SK-N-SH (cell line): ENCODE data around the gene SLC4A2.

Source experiments
- CHD2 ChIP-seq: fragments of 150-350 bp; IDR thresholded peaks from 2 replicates; pipeline ENCODE4 v1.6.1; 2018; ENCODE audit warnings: low read length; ENCODE audit not compliant: partially characterized antibody
- CTCF ChIP-seq: fragments of 200-600 bp; sonication (generic); IDR thresholded peaks from 2 replicates; pipeline ENCODE4 v1.6.1; 2017; ENCODE audit warnings: antibody characterized with exemption, mild to moderate bottlenecking, moderate library complexity
- EZH2phosphoT487 ChIP-seq: fragments of 200-600 bp; sonication (generic); IDR thresholded peaks from 2 replicates; pipeline ENCODE4 v1.6.1; 2017; ENCODE audit warnings: low read depth, mixed run types, mild to moderate bottlenecking, antibody characterized with exemption, moderate library complexity, borderline replicate concordance
- MAX ChIP-seq: IDR thresholded peaks from 2 replicates; pipeline ENCODE4 v1.4.0; 2012; ENCODE audit warnings: low read depth
- MXI1 ChIP-seq: IDR thresholded peaks from 2 replicates; pipeline ENCODE4 v1.6.1; 2012; ENCODE audit warnings: mild to moderate bottlenecking, low read depth, low read length, improper control_type of control experiment
- POLR2AphosphoS5 ChIP-seq: IDR thresholded peaks from 2 replicates; pipeline ENCODE4 v1.6.1; 2012; ENCODE audit warnings: low read depth, low read length
- RAD21 ChIP-seq: IDR thresholded peaks from 2 replicates; pipeline ENCODE4 v1.6.1; 2012; ENCODE audit warnings: mild to moderate bottlenecking, low read length
- REST ChIP-seq: IDR thresholded peaks from 2 replicates; pipeline ENCODE4 v1.6.1; 2012; ENCODE audit warnings: mild to moderate bottlenecking, low read depth, low read length, moderate library complexity
- RFX5 ChIP-seq: IDR thresholded peaks from 2 replicates; pipeline ENCODE4 v1.6.1; 2012; ENCODE audit warnings: mild to moderate bottlenecking, improper control_type of control experiment, low read length
- ZBTB33 ChIP-seq: IDR thresholded peaks from 2 replicates; pipeline ENCODE4 v1.4.0; 2012; ENCODE audit warnings: low read depth, borderline replicate concordance
- TF ChIP-seq, protein P1 (sequence below): fragments of 150-350 bp; IDR thresholded peaks from 2 replicates; pipeline ENCODE4 v1.6.1; 2017; ENCODE audit warnings: antibody characterized with exemption, low read length, low read depth, borderline replicate concordance
- TF ChIP-seq, protein P2 (sequence below): IDR thresholded peaks from 2 replicates; pipeline ENCODE4; 2012

- TF ChIP-seq ZBTB33 (no peak), CTCF (no peak), RAD21 (no peak), REST (no peak), POLR2AphosphoS5 (no peak), RFX5 (no peak), MXI1 (no peak), EZH2phosphoT487 (no peak), MAX (no peak), CHD2 (no peak)
- TF ChIP-seq, protein P1, sequence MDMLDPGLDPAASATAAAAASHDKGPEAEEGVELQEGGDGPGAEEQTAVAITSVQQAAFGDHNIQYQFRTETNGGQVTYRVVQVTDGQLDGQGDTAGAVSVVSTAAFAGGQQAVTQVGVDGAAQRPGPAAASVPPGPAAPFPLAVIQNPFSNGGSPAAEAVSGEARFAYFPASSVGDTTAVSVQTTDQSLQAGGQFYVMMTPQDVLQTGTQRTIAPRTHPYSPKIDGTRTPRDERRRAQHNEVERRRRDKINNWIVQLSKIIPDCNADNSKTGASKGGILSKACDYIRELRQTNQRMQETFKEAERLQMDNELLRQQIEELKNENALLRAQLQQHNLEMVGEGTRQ = no peak
- TF ChIP-seq, protein P2, sequence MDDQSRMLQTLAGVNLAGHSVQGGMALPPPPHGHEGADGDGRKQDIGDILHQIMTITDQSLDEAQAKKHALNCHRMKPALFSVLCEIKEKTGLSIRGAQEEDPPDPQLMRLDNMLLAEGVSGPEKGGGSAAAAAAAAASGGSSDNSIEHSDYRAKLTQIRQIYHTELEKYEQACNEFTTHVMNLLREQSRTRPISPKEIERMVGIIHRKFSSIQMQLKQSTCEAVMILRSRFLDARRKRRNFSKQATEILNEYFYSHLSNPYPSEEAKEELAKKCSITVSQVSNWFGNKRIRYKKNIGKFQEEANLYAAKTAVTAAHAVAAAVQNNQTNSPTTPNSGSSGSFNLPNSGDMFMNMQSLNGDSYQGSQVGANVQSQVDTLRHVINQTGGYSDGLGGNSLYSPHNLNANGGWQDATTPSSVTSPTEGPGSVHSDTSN = no peak
Measured at GRCh38 chr7:151124899-151125399, 65.6 kb downstream of the SLC4A2 start.
